Astrocyte (in vitro differentiated cells and primary cell): Measurements from ENCODE around the gene STK40. TPM values are rescaled to one million over a fixed set of nuclear protein-coding genes. Genes with fewer than 3 reads are reported as not detected.

Experiments used
- DNase-seq: peaks from one replicate; pipeline ENCODE4 v3.0.0-alpha.2; 2010; ENCODE audit warnings: low read depth
- FAIRE-seq: peaks from 2 replicates; lab custom pipeline; 2011; peaks lifted over from hg19 to GRCh38; lab: Jason Lieb, UNC
- H2AFZ ChIP-seq: 2 replicates; pipeline ENCODE4 v1.6.0; 2012; ENCODE audit warnings: low read depth, low read length, inconsistent platforms
- H3K27ac ChIP-seq: 2 replicates; pipeline ENCODE4 v1.5.1; 2011; ENCODE audit warnings: low read depth, low read length, inconsistent platforms
- H3K27me3 ChIP-seq: 2 replicates; pipeline ENCODE4 v1.6.0; 2011; ENCODE audit warnings: low read length, inconsistent platforms; ENCODE audit not compliant: insufficient read depth
- H3K36me3 ChIP-seq: 2 replicates; pipeline ENCODE4 v1.5.1; 2011; ENCODE audit warnings: low read length, inconsistent platforms; ENCODE audit not compliant: insufficient read depth
- H3K4me1 ChIP-seq: 2 replicates; pipeline ENCODE4 v1.5.1; 2011; ENCODE audit warnings: low read length, inconsistent platforms; ENCODE audit not compliant: insufficient read depth
- H3K4me2 ChIP-seq: 2 replicates; pipeline ENCODE4 v1.6.0; 2012; ENCODE audit warnings: low read length, inconsistent platforms
- H3K4me3 ChIP-seq: 2 replicates; pipeline ENCODE4 v1.5.1; 2011; ENCODE audit warnings: low read depth, mild to moderate bottlenecking, low read length, inconsistent platforms; ENCODE audit not compliant: insufficient read depth
- H3K79me2 ChIP-seq: 2 replicates; pipeline ENCODE4 v1.6.0; 2012; ENCODE audit warnings: mild to moderate bottlenecking, low read length, inconsistent platforms; ENCODE audit not compliant: insufficient read depth
- H3K9ac ChIP-seq: 2 replicates; pipeline ENCODE4 v1.6.0; 2012; ENCODE audit warnings: mild to moderate bottlenecking, low read length, inconsistent platforms
- H3K9me3 ChIP-seq: 2 replicates; pipeline ENCODE4 v1.5.1; 2012; ENCODE audit warnings: low read depth, mild to moderate bottlenecking, low read length, inconsistent platforms; ENCODE audit not compliant: insufficient read depth
- H4K20me1 ChIP-seq: 2 replicates; pipeline ENCODE4 v1.6.0; 2012; ENCODE audit warnings: low read length, inconsistent platforms; ENCODE audit not compliant: insufficient read depth
- H3K27ac Mint-ChIP-seq: one replicate; pipeline ENCODE4 v1.8.0; 2021; ENCODE audit warnings: mild to moderate bottlenecking, mixed read lengths; ENCODE audit not compliant: unreplicated experiment
- H3K27me3 Mint-ChIP-seq: one replicate; pipeline ENCODE4 v1.8.0; 2021; ENCODE audit warnings: low read depth, mixed read lengths; ENCODE audit not compliant: unreplicated experiment
- H3K36me3 Mint-ChIP-seq: one replicate; pipeline ENCODE4 v1.8.0; 2021; ENCODE audit warnings: low read depth, mixed read lengths; ENCODE audit not compliant: unreplicated experiment
- H3K4me1 Mint-ChIP-seq: one replicate; pipeline ENCODE4 v1.8.0; 2021; ENCODE audit warnings: low read depth, mixed read lengths; ENCODE audit not compliant: unreplicated experiment
- H3K4me3 Mint-ChIP-seq: one replicate; pipeline ENCODE4 v1.8.0; 2021; ENCODE audit warnings: mild to moderate bottlenecking, moderate library complexity, mixed read lengths; ENCODE audit not compliant: unreplicated experiment
- H3K9me3 Mint-ChIP-seq: one replicate; pipeline ENCODE4 v1.8.0; 2021; ENCODE audit warnings: mild to moderate bottlenecking, mixed read lengths; ENCODE audit not compliant: unreplicated experiment
- EZH2 ChIP-seq: IDR thresholded peaks from 2 replicates; pipeline ENCODE4 v1.6.1; 2012; ENCODE audit warnings: mild to moderate bottlenecking, low read length, inconsistent platforms; ENCODE audit not compliant: insufficient read depth
- total RNA-seq: library from RNA; stranded (reverse); gene quantifications from 2 replicates; pipeline ENCODE4 v1.2.1, GENCODE V29; 2021
- TF ChIP-seq, protein P1 (sequence below): IDR thresholded peaks from 2 replicates; pipeline ENCODE4 v1.5.1; 2011; ENCODE audit warnings: low read depth, mild to moderate bottlenecking, inconsistent platforms, low read length, moderate library complexity; ENCODE audit not compliant: insufficient read depth

STK40 gene
- total RNA-seq, 1 donor from 2014 or later: 71.1 TPM

GRCh38 chr1:36401602-36402503, 16.1 kb upstream of the STK40 start:
- peaks cover 15% of the 10 kb centered on the region for H3K4me1 Mint-ChIP-seq
- no peaks in the 10 kb centered on the region for H3K27me3 Mint-ChIP-seq
- H3K79me2 ChIP-seq: peaks cover 7% of the 10 kb centered on the region
- no peaks in the 10 kb centered on the region for H3K27me3 ChIP-seq
- H3K4me3 Mint-ChIP-seq: peak overlapping the region; percentile 85
- H2AFZ ChIP-seq: peak overlapping the region; percentile 69
- H3K4me2 ChIP-seq: peak overlapping the region; percentile 36
- H3K9ac ChIP-seq: no peak overlapping the region
- H3K4me3 ChIP-seq: peak overlapping the region; percentile 5
- H3K9me3 ChIP-seq: no peaks in the 10 kb centered on the region
- peaks cover 5% of the 10 kb centered on the region for H3K4me1 ChIP-seq
- DNase-seq: no peak
- no peak for FAIRE-seq
- TF ChIP-seq, protein P1, sequence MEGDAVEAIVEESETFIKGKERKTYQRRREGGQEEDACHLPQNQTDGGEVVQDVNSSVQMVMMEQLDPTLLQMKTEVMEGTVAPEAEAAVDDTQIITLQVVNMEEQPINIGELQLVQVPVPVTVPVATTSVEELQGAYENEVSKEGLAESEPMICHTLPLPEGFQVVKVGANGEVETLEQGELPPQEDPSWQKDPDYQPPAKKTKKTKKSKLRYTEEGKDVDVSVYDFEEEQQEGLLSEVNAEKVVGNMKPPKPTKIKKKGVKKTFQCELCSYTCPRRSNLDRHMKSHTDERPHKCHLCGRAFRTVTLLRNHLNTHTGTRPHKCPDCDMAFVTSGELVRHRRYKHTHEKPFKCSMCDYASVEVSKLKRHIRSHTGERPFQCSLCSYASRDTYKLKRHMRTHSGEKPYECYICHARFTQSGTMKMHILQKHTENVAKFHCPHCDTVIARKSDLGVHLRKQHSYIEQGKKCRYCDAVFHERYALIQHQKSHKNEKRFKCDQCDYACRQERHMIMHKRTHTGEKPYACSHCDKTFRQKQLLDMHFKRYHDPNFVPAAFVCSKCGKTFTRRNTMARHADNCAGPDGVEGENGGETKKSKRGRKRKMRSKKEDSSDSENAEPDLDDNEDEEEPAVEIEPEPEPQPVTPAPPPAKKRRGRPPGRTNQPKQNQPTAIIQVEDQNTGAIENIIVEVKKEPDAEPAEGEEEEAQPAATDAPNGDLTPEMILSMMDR: no peak
- TF ChIP-seq EZH2: no peak
- no peaks in the 10 kb centered on the region for H3K9me3 Mint-ChIP-seq
- H3K36me3 Mint-ChIP-seq: peaks cover 2% of the 10 kb centered on the region
- no peak overlapping the region for H3K27ac ChIP-seq
- H3K27ac Mint-ChIP-seq: peak overlapping the region; percentile 86
- no peaks in the 10 kb centered on the region for H4K20me1 ChIP-seq
- H3K36me3 ChIP-seq: no peaks in the 10 kb centered on the region

GRCh38 chr1:36400825-36401601, 15.3 kb upstream of the STK40 start:
- peak overlapping the region; percentile 86 for H3K27ac Mint-ChIP-seq
- TF ChIP-seq, protein P1: no peak
- TF ChIP-seq EZH2: no peak
- Histone ChIP-seq H3K4me2 (peak overlapping the region; percentile 36), H3K4me3 (peak overlapping the region; percentile 5), H3K9me3 (no peaks in the 10 kb centered on the region), H2AFZ (peak overlapping the region; percentile 69), H3K79me2 (peaks cover 15% of the 10 kb centered on the region), H3K9ac (no peak overlapping the region), H3K36me3 (no peaks in the 10 kb centered on the region), H4K20me1 (no peaks in the 10 kb centered on the region), H3K27me3 (no peaks in the 10 kb centered on the region), H3K27ac (no peak overlapping the region), H3K4me1 (peaks cover 10% of the 10 kb centered on the region)
- FAIRE-seq (no peak), DNase-seq (no peak)
- peak overlapping the region; percentile 85 for H3K4me3 Mint-ChIP-seq
- H3K36me3 Mint-ChIP-seq: peaks cover 2% of the 10 kb centered on the region
- H3K4me1 Mint-ChIP-seq: peaks cover 19% of the 10 kb centered on the region
- no peaks in the 10 kb centered on the region for H3K9me3 Mint-ChIP-seq
- H3K27me3 Mint-ChIP-seq: no peaks in the 10 kb centered on the region
